GM18870 (cell line): ENCODE measurements around the gene BRD3.

Experiments used
- ATAC-seq: cut with Tn5 transposase; IDR thresholded peaks from one replicate; pipeline ENCODE4 v1.9.1; 2021; ENCODE audit warnings: moderate library complexity; ENCODE audit not compliant: unreplicated experiment

BRD3 gene

GRCh38 chr9:134025606-134026541 lies 42.0 kb downstream of the BRD3 start:
- ATAC-seq = no peak

GRCh38 chr9:134024828-134025605 lies 42.8 kb downstream of the BRD3 start, which contains the start of gene BRD3OS:
Gene BRD3OS (plus strand): TSS chr9:134025481. CDS start chr9:134026748, 1,267 bp downstream.
- ATAC-seq = no peak

- ATAC-seq = no peak
Observed at GRCh38 chr9:134024214-134024792, 43.5 kb downstream of the BRD3 start.

GRCh38 chr9:134014946-134015345 lies 52.9 kb downstream of the BRD3 start:
- no peak for ATAC-seq

- no peak for ATAC-seq
Observed at GRCh38 chr9:134011401-134011800, 56.4 kb downstream of the BRD3 start.

GRCh38 chr9:134010310-134011173 lies 57.3 kb downstream of the BRD3 start:
- ATAC-seq = no peak

- no peak for ATAC-seq
Observed at GRCh38 chr9:134007571-134007970, 60.3 kb downstream of the BRD3 start.

GRCh38 chr9:134007150-134007549 lies 60.7 kb downstream of the BRD3 start:
- no peak for ATAC-seq

GRCh38 chr9:134005381-134005780 lies 62.4 kb downstream of the BRD3 start:
- ATAC-seq = no peak

- no peak for ATAC-seq
Observed at GRCh38 chr9:134004881-134005280, 62.9 kb downstream of the BRD3 start.

GRCh38 chr9:134004131-134004873 lies 63.5 kb downstream of the BRD3 start:
- ATAC-seq = no peak

- ATAC-seq = no peak
Observed at GRCh38 chr9:134003237-134003636, 64.6 kb downstream of the BRD3 start.

GRCh38 chr9:134002796-134003195 lies 65.0 kb downstream of the BRD3 start:
- ATAC-seq = no peak

- ATAC-seq = no peak
Observed at GRCh38 chr9:133999851-134000265, 68.0 kb downstream of the BRD3 start.

- ATAC-seq = no peak
Observed at GRCh38 chr9:133998915-133999595, 68.8 kb downstream of the BRD3 start.

GRCh38 chr9:133997584-133997983 lies 70.2 kb downstream of the BRD3 start:
- no peak for ATAC-seq

- ATAC-seq = no peak
Observed at GRCh38 chr9:133996531-133997520, 71.0 kb downstream of the BRD3 start.
